ENCODE results near the gene SLC50A1.

The SLC50A1 gene, protein sequence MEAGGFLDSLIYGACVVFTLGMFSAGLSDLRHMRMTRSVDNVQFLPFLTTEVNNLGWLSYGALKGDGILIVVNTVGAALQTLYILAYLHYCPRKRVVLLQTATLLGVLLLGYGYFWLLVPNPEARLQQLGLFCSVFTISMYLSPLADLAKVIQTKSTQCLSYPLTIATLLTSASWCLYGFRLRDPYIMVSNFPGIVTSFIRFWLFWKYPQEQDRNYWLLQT

DNA sequence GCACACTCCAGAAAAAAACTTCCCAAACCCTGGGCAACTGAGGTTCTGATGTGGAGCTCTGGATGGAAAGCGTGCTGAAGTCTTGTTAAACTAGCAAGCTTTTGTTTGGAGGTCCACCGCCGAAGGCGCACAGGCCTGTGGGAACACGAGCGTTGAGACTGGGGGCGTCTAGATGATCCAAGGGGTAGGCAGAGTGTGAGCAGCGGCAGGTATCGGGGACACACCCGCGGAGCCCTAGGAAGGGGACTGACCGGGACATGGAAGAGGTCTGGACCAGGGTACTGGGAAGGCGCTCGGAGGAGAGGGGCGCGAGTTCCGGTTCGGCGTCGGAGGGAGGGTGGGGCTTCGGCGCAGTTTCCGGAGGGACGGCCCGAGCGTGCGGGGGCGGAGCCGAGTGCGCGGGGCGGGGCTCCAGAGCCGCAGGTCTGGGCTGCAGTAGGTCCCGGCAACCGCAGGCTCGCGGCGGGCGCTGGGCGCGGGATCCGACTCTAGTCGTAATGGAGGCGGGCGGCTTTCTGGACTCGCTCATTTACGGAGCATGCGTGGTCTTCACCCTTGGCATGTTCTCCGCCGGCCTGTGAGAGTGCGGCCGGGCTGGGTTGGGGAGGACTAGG lies at the start of gene SLC50A1:
TSS of gene SLC50A1 (plus strand) at position 438 of the 614 bp plus-strand sequence. CDS start at position 498, 60 bp downstream.
- DNase-seq (ENCODE audit: low read depth in 2 of 2): peak; percentile 86 to 92

DNA sequence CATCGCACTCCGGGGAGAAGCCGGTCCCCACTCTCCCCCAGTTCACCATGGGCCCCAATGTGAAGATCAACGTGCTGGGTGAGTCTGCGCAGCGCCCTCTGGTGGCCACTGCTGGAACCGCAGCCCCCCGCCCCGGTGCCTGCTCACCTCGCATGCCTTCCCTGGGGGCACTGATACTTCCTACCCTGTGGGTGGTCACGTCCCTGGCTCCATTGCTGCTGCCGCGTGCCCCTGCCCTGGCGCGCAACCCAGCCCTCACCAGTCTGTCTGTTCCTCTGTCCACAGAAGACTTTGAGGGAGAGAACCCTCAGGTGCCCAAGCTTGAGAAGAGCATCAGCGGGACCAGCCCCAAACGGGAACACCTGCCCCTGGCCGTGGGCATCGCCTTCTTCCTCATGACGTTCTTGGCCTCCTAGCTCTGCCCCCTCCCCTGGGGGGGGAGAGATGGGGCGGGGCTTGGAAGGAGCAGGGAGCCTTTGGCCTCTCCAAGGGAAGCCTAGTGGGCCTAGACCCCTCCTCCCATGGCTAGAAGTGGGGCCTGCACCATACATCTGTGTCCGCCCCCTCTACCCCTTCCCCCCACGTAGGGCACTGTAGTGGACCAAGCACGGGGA lies 49.4 kb upstream of the SLC50A1 start:
- DNase-seq (ENCODE audit: low read depth in 2 of 2): peak; percentile 68 to 75

DNA sequence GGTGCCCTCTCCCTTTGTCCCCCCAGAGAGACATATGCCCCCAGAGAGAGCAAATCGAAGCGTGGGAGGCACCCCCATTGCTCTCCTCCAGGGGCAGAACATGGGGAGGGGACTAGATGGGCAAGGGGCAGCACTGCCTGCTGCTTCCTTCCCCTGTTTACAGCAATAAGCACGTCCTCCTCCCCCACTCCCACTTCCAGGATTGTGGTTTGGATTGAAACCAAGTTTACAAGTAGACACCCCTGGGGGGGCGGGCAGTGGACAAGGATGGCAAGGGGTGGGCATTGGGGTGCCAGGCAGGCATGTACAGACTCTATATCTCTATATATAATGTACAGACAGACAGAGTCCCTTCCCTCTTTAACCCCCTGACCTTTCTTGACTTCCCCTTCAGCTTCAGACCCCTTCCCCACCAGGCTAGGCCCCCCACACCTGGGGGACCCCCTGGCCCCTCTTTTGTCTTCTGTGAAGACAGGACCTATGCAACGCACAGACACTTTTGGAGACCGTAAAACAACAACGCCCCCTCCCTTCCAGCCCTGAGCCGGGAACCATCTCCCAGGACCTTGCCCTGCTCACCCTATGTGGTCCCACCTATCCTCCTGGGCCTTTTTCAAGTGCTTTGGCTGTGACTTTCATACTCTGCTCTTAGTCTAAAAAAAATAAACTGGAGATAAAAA lies 48.7 kb upstream of the SLC50A1 start:
- no peak for DNase-seq (ENCODE audit: low read depth in 2 of 2)

DNA sequence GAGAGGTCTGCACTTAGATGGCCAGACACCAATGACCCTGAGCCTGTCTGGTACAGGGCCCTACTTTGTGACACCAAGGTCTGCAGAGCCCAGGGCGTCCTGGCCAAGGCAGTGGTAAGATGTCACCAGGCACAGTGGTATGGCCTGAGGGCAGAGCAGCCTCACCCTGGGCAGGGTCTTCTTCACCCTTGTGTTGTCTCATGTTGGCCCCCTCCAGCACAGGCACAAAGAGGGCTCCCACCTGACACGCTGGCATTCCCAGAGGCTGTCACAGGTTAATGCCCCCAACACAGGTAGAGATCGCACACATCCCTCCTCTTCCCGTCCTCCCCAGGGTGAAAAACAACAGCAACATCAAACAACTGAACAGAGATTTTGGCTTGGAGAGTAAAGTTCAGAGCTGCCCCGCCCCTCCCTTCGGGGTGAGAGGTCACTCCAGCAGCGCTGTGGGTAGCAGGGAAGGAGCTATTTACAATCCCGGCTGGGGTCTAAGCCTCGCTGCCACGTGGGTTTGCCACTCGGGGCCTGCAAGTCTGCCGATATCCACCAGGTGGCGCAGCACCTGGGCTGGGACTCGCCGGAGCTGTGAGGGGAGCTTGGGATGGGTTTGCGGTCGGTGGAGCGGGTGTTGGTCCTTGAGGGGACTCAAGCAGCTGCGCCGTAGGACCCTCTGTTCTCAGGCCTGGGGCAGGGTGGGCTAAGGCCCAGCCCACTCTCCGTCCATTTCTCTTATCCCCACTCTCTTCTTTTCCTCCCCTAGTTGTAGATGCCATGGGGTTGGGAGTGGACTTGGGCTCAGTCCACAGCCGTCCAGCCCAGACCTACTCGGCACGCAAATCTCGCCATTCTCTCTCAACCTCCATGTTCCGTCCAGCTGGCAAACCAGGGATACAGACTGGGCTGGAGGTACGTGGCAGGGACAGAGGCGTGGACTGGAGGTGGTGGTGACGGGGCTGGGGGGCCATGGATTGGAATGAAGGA lies 44.3 kb upstream of the SLC50A1 start:
- DNase-seq (ENCODE audit: low read depth in 2 of 2): peak; percentile 76 to 81

DNA sequence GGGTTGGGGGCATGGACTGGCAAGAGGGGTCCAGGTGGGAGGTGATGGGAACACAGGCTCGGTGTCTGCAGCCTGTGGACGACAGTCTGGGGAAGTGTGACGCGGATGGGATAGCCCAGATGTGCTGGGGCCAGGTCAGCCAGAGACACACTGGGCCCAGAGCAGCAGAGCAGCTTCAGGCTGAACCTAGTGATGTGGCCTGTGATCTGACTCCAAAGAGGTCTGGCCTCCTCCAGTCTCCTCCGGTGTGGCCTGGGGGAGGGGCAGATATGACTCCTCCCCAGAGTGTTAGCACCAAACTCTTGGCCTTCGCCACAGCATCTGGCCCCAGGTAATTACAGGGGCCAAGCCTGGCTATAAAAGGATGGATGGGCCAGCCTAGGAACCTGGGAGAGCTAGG lies 43.5 kb upstream of the SLC50A1 start:
- no peak for DNase-seq (ENCODE audit: low read depth in 2 of 2)

DNA sequence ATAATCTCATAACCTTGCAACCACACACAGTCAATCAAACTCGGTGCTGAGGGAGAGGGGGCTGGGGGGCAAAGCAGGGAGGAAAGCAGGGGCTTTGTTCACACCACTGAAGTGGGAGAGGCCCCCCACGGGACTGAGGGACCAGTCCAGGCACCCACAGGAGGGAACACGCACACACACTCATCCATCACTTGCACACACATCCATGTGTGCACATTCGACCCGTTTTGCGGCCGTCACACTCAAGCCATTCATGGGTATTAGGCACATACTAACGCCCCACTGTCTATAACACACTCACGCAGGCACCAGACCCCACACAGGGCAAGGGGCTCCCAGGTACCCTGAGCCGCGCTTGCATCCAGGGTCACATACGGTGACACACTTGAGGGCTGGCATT lies 43.0 kb upstream of the SLC50A1 start:
- DNase-seq (ENCODE audit: low read depth in 2 of 2): no peak

DNA sequence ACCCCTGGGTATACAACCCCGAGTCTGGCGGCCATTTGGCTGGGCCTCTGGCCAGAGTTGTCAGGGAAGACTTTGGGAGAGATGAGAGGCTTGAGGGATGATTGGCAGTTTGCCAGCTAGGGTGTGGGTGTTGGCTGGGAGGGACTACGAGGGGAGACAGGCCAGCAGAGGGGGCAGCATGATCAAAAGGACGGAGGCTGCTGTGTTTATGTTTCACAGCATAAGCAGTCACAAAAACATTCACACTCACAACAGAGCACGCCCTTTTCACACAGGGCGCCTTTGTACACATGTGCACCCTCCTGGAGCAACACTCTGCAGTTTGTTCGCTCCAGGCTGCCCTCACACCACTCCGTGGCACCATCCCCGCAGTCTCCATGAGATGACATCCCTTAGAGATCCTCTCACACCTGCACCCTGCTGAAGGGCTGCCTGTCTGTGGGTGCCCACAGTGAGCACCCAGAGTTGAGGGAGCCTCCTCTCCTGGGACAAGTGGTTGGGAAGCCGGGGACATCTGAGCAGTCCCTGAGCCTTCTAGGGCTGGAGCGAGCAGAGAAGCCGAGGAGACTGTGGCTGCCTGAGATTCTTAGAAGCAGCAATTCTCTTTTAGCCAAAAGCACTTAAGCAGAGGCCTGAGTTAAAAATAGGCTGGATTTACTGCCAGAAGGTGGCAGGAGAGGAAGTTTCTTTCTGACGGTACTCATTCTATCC lies 41.6 kb upstream of the SLC50A1 start:
- no peak for DNase-seq (ENCODE audit: low read depth in 2 of 2)

DNA sequence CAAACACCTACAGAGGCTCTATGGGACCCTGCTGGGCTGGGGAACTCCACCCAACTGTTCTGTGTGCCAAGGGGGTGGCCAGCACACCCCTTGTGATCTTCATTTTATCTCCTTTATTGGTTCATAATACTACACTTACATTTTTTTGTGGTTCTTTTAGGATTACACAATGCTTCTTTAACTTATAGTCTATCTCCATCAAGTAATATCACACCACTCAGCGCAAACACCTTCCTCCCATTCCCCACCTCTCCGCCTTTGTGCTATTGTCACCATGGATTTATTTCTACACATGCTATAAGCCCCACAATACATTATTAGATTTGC lies 41.1 kb upstream of the SLC50A1 start:
- DNase-seq (ENCODE audit: low read depth in 2 of 2): no peak

DNA sequence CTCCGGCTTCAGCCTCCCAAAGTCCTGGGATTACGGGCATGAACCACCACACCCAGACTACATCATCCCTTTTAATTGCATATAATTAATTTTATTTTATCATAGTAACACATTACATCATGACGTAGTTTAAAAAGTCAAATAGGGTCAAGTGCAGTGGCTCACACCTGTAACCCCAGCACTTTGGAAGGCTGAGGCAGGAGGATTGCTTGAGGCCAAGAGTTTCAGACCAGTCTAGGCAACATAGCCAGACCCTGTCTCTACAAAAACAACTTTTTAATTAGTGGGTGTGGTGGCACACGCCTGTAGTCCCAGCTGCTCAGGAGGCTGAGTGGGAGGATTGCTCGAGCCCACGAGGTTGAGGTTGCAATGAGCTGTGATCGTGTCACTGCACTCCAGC lies 36.3 kb upstream of the SLC50A1 start:
- no peak for DNase-seq (ENCODE audit: low read depth in 2 of 2)

DNA sequence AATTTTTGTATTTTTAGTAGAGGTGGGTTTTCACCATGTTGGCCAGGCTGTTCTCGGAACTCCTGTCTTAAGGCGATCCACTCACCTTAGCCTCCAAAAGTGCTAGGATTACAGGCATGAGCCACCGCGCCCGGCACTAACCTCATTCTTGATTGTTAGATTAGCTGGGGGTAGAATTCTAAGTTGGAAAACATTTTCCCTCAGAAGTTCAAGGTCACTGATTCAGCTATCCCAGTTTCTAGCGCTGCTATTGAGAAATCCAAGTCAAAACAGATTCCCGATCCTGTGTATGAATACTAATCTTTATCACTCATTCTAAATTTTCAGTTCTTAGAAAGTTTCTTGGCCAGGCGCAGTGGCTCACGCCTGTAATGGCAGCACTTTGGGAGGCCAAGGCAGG lies 32.3 kb upstream of the SLC50A1 start:
- DNase-seq (ENCODE audit: low read depth in 2 of 2): no peak

DNA sequence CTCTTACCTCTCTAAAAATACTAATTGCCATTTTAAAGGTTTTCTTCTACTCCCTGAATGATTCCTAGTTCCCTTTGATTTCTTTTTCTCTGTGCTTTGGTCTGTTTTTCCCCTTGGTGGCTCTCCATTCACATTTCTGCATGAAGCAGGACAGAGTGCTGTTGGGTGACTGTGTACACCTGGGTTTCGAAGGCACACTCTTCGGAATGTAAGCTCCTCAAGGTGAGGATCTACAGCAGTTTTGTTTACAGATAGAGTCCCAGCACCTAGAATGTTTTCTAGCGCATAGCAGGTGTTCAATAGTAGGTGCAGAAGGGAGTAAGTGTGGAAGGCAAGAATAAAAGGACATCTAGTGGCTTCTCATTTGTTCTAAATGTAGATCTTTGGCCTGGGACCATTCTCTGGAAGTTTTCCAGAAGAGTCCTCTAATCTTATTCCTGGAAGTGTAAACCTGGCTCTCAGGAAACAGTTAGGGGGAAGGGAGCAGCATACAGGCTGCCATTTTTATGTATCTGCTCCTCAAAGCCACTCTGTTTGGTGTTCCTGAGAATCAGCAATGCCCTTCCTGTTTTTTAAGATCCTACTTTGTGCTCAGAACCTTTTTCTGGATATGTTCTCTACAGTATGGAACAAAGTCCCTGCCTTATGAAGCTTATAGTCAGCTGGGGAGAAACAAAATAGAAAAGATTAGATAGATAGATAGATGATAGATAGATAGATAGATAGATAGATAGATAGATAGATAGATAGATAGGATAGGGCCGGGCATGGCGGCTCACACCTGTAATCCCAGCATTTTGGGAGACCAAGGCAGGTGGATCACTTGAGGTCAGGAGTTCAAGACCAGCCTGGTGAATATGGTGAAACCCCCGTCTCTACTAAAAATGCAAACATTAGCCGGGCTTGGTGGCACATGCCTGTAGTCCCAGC lies 30.8 kb upstream of the SLC50A1 start:
- no peak for DNase-seq (ENCODE audit: low read depth in 2 of 2)

DNA sequence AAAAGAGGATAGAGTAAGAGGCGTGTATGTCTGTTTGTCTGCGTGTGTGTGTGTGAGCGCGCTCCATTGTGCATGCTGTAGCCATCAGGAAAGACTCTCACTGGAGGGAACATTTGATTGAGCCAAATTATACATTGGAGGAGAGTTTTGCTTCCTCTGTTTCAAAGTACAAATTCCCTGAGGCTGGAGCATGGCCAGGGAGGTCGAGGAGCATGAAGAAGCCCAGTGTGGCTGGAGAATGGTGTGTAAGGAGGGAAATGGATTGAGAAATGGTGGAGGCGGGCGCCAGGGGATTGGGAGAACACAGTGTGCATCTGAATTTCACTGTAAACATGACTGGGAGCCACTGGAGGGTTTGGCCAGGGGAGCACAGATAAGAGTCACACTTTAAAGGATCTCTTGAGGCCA lies 30.0 kb upstream of the SLC50A1 start:
- no peak for DNase-seq (ENCODE audit: low read depth in 2 of 2)

DNA sequence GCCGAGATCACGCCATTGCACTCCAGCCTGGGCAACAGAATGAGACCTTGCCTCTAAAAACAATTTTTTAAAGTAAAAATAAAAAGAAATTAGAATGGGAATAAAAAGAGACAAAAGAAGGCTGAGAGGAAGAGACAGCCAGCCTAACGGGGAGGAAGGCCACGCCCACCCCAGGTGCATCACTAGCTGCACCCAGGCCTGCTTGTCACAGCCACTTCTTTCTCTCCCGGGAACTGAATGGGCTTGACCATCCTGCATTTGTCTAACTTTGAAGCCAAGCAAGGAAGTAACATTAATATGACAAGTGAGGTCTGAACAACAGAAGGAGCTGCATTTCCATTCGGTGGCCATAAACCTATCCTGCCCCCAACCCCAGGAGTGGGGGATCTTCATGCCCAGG lies 28.8 kb upstream of the SLC50A1 start:
- no peak for DNase-seq (ENCODE audit: low read depth in 2 of 2)

DNA sequence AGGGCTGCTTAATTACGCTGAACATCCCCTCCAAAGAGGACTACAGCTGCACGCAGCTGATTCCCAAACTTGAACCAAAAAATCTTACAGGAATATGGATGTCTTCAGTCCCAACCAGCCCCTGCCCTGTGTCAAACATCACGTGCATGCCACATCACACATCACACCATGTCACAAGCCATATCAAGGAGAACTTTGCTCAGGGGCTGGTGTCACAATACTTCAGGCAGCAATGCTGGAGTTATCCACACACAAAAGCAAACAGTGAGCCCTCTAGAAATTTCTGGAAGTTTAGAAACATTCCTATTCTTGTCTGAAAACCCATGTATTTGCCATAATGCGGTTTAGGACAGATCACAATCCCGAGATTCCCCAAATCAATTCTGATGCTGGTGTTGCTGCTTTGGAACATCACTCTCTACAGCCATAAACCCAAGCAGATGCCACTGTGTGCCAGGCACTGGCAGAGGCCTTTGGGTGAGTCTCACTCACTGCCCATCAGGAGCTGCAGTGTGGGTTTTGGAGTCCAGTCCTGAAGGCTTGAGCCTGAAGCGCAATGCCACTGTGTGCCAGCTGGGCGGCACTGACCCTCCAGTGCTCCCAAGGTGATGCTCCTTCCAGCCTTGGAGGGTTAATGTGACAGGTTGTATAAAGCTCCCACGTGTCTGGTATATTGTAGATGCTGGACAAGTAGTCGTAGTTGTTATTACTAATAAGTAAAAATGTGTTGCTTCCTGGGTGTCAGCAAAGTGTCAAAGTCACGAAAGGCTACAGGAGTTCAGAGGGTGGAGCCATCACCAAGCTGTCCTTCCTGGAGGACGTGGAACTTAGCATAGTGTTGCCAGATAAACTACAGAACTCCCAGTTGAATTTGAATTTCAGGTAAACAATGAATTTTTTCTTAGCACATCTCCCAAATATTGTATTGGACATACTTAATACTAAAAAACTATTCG lies 28.1 kb upstream of the SLC50A1 start:
- DNase-seq (ENCODE audit: low read depth in 2 of 2): no peak

DNA sequence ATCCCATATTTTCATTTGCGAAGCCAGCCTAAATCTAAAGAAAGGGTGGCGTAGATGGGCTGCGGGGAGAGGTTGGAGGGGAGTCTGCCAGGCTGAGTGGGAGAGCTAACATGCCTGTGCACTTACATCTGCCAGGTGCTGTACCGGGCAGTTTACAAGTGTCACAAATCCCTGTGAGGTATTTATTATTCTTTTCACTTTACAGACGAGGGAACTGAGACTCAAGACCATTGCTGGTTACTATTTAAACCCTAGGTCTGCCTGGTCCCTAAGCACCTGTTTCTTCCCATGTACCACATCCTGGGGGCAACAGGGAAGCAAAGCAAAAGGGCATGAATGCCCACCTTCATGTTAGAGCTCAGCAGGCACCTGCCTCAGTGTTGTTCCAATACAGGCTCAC lies 27.4 kb upstream of the SLC50A1 start:
- no peak for DNase-seq (ENCODE audit: low read depth in 2 of 2)

DNA sequence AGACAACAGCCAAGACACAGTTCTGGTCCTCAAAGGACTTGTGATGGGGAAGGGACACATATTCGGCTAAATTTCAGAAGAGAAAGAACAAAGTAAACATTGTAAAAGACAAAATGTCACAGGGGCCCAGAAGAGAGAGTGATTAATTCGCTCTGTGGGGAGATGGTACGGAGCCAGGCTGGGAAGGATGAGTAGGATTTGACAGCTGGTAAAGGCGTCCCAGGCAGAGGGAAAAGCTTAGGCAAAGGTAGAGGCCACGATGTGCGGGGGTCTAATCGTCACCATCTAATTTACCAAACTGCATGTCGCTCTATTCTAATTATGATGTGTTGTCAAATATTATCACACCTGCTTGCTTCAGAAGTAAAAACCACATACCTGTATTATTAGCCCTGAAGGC lies 25.3 kb upstream of the SLC50A1 start:
- DNase-seq (ENCODE audit: low read depth in 2 of 2): no peak

DNA sequence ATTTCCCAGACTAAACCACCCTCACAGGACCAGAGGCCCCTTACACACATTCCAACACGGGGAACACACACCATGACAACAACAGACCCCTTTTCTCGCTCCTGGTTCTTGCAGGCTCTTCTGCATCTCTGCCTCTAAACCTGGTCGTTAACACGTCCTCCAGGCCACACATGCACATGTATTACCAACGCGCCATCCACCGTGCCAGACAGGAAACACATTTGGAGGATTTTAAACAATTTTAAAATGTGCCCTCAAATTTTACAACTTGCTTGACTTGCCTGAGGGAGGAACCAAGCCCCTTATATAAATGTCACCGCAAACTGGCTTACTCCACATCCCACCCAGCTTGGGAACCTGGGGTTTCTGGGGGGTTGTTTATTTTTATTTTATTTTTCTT lies 24.8 kb upstream of the SLC50A1 start:
- no peak for DNase-seq (ENCODE audit: low read depth in 2 of 2)

DNA sequence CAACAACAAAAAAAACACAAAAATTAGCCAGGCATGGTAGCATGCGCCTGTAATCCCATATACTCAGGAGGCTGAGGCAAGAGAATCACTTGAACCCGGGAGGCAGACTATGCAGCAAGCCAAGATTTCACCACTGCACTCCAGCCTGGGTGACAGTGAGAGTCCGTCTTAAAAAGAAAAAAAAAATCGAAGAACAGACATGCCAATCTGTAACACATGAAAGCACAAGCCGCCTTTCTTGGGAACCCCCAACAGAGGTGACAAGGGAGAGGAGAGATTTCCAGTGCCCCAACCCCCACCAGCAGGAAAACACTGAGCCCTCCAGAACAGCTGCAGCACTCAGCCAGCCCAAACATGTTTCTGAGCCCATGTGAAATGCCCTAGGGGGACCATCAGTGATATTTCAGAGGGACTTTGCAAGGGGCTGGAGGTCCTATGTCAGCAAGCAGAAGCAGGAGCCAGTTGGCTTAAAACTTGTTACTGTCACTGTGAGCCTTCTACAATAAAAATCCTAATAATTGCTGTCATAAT lies 22.1 kb upstream of the SLC50A1 start:
- no peak for DNase-seq (ENCODE audit: low read depth in 2 of 2)

Measured in stimulated activated CD4-positive, alpha-beta T cell treated with anti-CD3 and anti-CD28 coated beads, Interleukin-1b, Interleukin-23, amount 100 ng/mL, for 4 hours (primary cell).